PC-3 (cell line): ENCODE results near the gene CARS1. TPM values are rescaled to one million over a fixed set of nuclear protein-coding genes. Genes with fewer than 3 reads are reported as not detected.

Experiments used
- ATAC-seq: fragments of 200-7000 bp; cut with Tn5 transposase; 2 replicates; pipeline ENCODE4 v1.9.1; 2020; ENCODE audit warnings: mild to moderate bottlenecking, moderate library complexity
- BruUV-seq: library from RNA; stranded (reverse); fragments of 400-500 nt; replicated peaks from 2 replicates; lab custom pipeline; 2021; lab: Mats Ljungman, UMichigan
- CTCF ChIA-PET: fragments of 300-600 bp; sonication (Branson Sonifier 250); formaldehyde crosslinking; loops from one replicate; lab custom pipeline; 2022; ENCODE audit warnings: antibody characterized with exemption; lab: Charles Lee
- POLR2A ChIA-PET: fragments of 300-600 bp; sonication (Branson Sonifier 250); formaldehyde crosslinking; loops from one replicate; lab custom pipeline; 2022; ENCODE audit warnings: antibody characterized with exemption; ENCODE audit not compliant: unreplicated experiment; lab: Charles Lee
- DNase-seq: peaks from one replicate; pipeline ENCODE4 v3.0.0-alpha.2; 2015
- H2AFZ ChIP-seq: fragments of 300-600 bp; sonication (generic); 2 replicates; pipeline ENCODE4 v1.6.0; 2016; ENCODE audit warnings: antibody characterized with exemption, low read length
- H3F3A ChIP-seq: fragments of 300-600 bp; sonication (generic); one replicate; pipeline ENCODE4 v1.6.0; 2017; ENCODE audit warnings: antibody characterized with exemption, low read length, control low read depth, mild to moderate bottlenecking; ENCODE audit not compliant: unreplicated experiment
- H3K27ac ChIP-seq: fragments of 300-600 bp; sonication (generic); 2 replicates; pipeline ENCODE4 v1.5.1; 2016; ENCODE audit warnings: mild to moderate bottlenecking, low read length
- H3K27me3 ChIP-seq: fragments of 300-600 bp; sonication (generic); 2 replicates; pipeline ENCODE4 v1.6.1; 2016; ENCODE audit warnings: low read length, mixed read lengths
- H3K36me3 ChIP-seq: fragments of 300-600 bp; sonication (generic); 2 replicates; pipeline ENCODE4 v1.6.1; 2016; ENCODE audit warnings: low read depth, mixed run types, low read length, mixed read lengths
- H3K4me1 ChIP-seq: fragments of 300-600 bp; sonication (generic); 2 replicates; pipeline ENCODE4 v1.5.1; 2016; ENCODE audit warnings: low read length; ENCODE audit not compliant: insufficient read depth
- H3K4me2 ChIP-seq: fragments of 300-600 bp; sonication (generic); 2 replicates; pipeline ENCODE4 v1.6.0; 2016; ENCODE audit warnings: low read length
- H3K4me3 ChIP-seq: fragments of 300-600 bp; sonication (generic); 2 replicates; pipeline ENCODE4 v1.5.1; 2016; ENCODE audit warnings: mild to moderate bottlenecking, low read length, mixed read lengths
- H3K79me2 ChIP-seq: fragments of 300-600 bp; sonication (generic); 2 replicates; pipeline ENCODE4 v1.6.1; 2017; ENCODE audit warnings: low read length, mixed read lengths
- H3K9ac ChIP-seq: fragments of 300-600 bp; sonication (generic); 2 replicates; pipeline ENCODE4 v1.6.0; 2016; ENCODE audit warnings: mild to moderate bottlenecking, low read length
- H3K9me2 ChIP-seq: fragments of 300-600 bp; sonication (generic); replicated peaks from 2 replicates; pipeline ENCODE4 v1.6.1; 2016; ENCODE audit warnings: mixed run types, low read length, mixed read lengths
- H3K9me3 ChIP-seq: fragments of 300-600 bp; sonication (generic); 2 replicates; pipeline ENCODE4 v1.6.1; 2016; ENCODE audit warnings: low read length, mixed read lengths
- H4K20me1 ChIP-seq: fragments of 300-600 bp; sonication (generic); 2 replicates; pipeline ENCODE4 v1.6.1; 2016; ENCODE audit warnings: low read length, mixed read lengths
- EZH2 ChIP-seq: fragments of 300-600 bp; sonication (generic); IDR thresholded peaks from one replicate; pipeline ENCODE4 v1.6.1; 2017; ENCODE audit warnings: antibody characterized with exemption, mild to moderate bottlenecking, low read length; ENCODE audit not compliant: unreplicated experiment
- EZH2phosphoT487 ChIP-seq: fragments of 300-600 bp; sonication (generic); IDR thresholded peaks from 2 replicates; pipeline ENCODE4 v1.6.1; 2018; ENCODE audit warnings: mild to moderate bottlenecking, antibody characterized with exemption, low read length, borderline replicate concordance
- intact Hi-C: fragments of 100-400 bp; cut with micrococcal nuclease; formaldehyde crosslinking; loops from 2 replicates; pipeline ENCODE4 v1.9.0; 2023
- total RNA-seq: library from RNA; depleted of rRNA; stranded (reverse); fragments of >200 nt; gene quantifications from 2 replicates; pipeline ENCODE4 v1.2.3, GENCODE V29; 2014
- TF ChIP-seq, protein P1 (sequence below): fragments of 300-600 bp; sonication (generic); conservative IDR thresholded peaks from 2 replicates; pipeline ENCODE4 v1.5.1; 2017; ENCODE audit warnings: antibody characterized with exemption, low read depth, mild to moderate bottlenecking, low read length

Gene CARS1
- total RNA-seq, 1 experiment from 2014 or later = 39.7 TPM

DNA sequence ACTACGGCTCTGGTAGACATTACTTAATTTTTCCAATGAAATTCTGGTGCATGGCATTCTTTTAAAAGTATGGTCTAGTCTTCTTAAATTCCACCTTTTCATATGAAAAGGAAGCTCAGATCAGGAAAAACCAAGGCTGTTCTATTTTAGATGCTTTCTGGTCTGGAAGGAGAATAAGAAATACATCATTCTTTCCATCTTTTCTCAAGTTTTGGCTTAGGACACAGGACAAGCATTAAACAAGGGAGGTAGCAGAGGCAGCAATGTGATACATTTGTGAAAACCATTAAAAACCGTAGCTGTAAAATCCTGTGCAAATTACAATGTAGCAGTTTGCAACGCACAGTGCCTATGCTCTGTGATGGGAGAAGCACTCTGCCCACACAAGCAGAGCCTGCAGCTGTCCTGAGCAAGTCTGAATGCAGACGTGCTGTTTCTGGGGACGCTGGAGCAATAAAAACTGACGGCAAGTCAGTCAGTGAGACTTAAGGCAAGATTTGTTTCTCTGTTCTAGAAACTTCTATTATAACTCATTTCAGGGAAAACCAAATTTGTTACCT lies 88.8 kb downstream of the CARS1 start:
- Histone ChIP-seq H3K36me3 (peaks cover 89% of the 10 kb centered on the region), H3K4me2 (no peak overlapping the region), H3K4me1 (no peaks in the 10 kb centered on the region), H3F3A (no peaks in the 10 kb centered on the region), H3K9me2 (no peaks in the 10 kb centered on the region), H3K27me3 (no peaks in the 10 kb centered on the region), H2AFZ (no peak overlapping the region), H3K9me3 (no peaks in the 10 kb centered on the region), H3K9ac (no peak overlapping the region), H3K27ac (no peak overlapping the region), H4K20me1 (peaks cover 4% of the 10 kb centered on the region; the same call in 1 of the 2 replicates), H3K4me3 (no peak overlapping the region), H3K79me2 (peaks cover 37% of the 10 kb centered on the region)
- ATAC-seq = no peak
- POLR2A ChIA-PET = no interaction called here
- intact Hi-C loops = no loop called here
- CTCF ChIA-PET = no interaction called here
- no TSS peak for BruUV-seq
- TF ChIP-seq EZH2phosphoT487 (no peak), EZH2 (no peak)
- TF ChIP-seq, protein P1, sequence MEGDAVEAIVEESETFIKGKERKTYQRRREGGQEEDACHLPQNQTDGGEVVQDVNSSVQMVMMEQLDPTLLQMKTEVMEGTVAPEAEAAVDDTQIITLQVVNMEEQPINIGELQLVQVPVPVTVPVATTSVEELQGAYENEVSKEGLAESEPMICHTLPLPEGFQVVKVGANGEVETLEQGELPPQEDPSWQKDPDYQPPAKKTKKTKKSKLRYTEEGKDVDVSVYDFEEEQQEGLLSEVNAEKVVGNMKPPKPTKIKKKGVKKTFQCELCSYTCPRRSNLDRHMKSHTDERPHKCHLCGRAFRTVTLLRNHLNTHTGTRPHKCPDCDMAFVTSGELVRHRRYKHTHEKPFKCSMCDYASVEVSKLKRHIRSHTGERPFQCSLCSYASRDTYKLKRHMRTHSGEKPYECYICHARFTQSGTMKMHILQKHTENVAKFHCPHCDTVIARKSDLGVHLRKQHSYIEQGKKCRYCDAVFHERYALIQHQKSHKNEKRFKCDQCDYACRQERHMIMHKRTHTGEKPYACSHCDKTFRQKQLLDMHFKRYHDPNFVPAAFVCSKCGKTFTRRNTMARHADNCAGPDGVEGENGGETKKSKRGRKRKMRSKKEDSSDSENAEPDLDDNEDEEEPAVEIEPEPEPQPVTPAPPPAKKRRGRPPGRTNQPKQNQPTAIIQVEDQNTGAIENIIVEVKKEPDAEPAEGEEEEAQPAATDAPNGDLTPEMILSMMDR = no peak
- DNase-seq = no peak

DNA sequence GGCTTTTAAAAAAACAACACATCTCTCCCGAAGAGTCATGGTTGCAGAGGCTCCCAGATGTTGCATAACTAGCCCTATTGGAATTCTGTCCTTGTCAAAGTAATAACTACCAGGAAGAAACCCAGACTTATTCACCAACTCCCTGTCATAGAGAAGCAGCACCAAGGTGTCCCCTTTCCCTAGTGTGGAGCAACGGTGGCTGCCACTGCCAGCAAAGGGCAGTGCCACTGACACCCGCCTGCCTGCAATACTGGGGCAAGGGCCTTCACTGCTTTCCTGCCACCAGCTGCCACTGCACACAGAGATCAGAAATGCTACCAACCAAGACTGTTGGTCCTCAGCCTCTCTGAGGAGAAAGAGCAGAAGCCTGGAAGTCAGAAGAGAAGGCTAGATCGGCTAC lies 92.4 kb downstream of the CARS1 start:
- intact Hi-C loops = no loop called here
- Histone ChIP-seq H3K9ac (no peak overlapping the region), H3K9me2 (no peaks in the 10 kb centered on the region), H3F3A (no peaks in the 10 kb centered on the region), H2AFZ (no peak overlapping the region), H3K9me3 (no peaks in the 10 kb centered on the region), H3K27ac (no peak overlapping the region), H3K4me2 (no peak overlapping the region), H3K27me3 (no peaks in the 10 kb centered on the region), H3K4me3 (no peak overlapping the region), H3K36me3 (peaks cover 85% of the 10 kb centered on the region), H4K20me1 (peaks cover 4% of the 10 kb centered on the region; the same call in 1 of the 2 replicates), H3K4me1 (no peaks in the 10 kb centered on the region), H3K79me2 (peaks cover 21% of the 10 kb centered on the region)
- DNase-seq (no peak), ATAC-seq (no peak)
- ChIA-PET POLR2A (no interaction called here), CTCF (no interaction called here)
- BruUV-seq = no TSS peak
- TF ChIP-seq EZH2 = no peak
- no peak for TF ChIP-seq EZH2phosphoT487
- TF ChIP-seq, protein P1 = no peak

DNA sequence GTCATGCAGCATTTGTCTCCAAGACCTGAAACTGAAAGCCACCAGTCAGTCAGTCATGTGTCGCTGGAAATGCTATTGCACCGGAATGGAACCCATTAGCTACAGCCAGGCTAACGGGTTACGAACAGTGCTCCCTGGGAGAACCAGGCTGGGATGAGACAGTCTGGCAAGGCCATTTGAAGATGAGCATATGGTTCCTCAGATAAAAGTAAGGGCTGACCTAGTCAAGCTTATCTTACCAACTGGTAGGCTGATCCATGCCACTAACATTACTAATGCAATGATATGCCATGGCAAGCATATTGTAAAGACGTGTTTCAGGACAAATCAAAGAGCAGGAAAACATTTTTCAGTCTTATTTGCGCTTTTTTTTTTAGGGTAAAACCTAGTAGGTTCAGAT lies 93.5 kb downstream of the CARS1 start:
- Histone ChIP-seq H3F3A (no peaks in the 10 kb centered on the region), H3K4me3 (no peak overlapping the region), H4K20me1 (peaks cover 4% of the 10 kb centered on the region; the same call in 1 of the 2 replicates), H3K36me3 (peaks cover 85% of the 10 kb centered on the region), H3K9me2 (no peaks in the 10 kb centered on the region), H3K79me2 (peaks cover 21% of the 10 kb centered on the region), H3K4me2 (no peak overlapping the region), H3K9ac (no peak overlapping the region), H3K9me3 (no peaks in the 10 kb centered on the region), H3K4me1 (no peaks in the 10 kb centered on the region), H2AFZ (no peak overlapping the region), H3K27ac (no peak overlapping the region), H3K27me3 (no peaks in the 10 kb centered on the region)
- no peak for TF ChIP-seq EZH2phosphoT487
- TF ChIP-seq EZH2 = no peak
- TF ChIP-seq, protein P1 = no peak
- no peak for DNase-seq
- CTCF ChIA-PET = no interaction called here
- BruUV-seq = no TSS peak
- intact Hi-C loops = no loop called here
- no peak for ATAC-seq
- POLR2A ChIA-PET = no interaction called here
